ENCODE data around the gene ITIH3. TPM values are rescaled to one million over a fixed set of nuclear protein-coding genes. Genes with fewer than 3 reads are reported as not detected.
A peak's percentile ranks its signal among the peaks of the same experiment; 100 is the strongest.

The ITIH3 gene
- total RNA-seq, 1 experiment from 2014 or later, result not detected

GRCh38 chr3:52846432-52846965 is 51.9 kb downstream of the ITIH3 start:
- no peak overlapping the region for H2BK12ac ChIP-seq (ENCODE audit: insufficient read length, low read depth, low read length)
- H3K9me3 Mint-ChIP-seq, result no peaks in the 10 kb centered on the region; a peak in 1 of 5 replicates
- H3K79me2 ChIP-seq (ENCODE audit: insufficient read depth, low read length), result no peaks in the 10 kb centered on the region
- no peak overlapping the region for H3K4me2 ChIP-seq (ENCODE audit: insufficient read depth, insufficient read length, low read length)
- no peak overlapping the region for H2BK20ac ChIP-seq (ENCODE audit: low read depth, low read length, poor library complexity, severe bottlenecking)
- no peak overlapping the region for H4K91ac ChIP-seq (ENCODE audit: insufficient read length, low read depth, low read length)
- no peaks in the 10 kb centered on the region for H3K27me3 ChIP-seq (ENCODE audit: insufficient read depth, low read length)
- no peak overlapping the region for H4K8ac ChIP-seq (replicated peaks; ENCODE audit: insufficient read length, low read depth, low read length)
- H3K9ac ChIP-seq (ENCODE audit: extremely low read depth, insufficient read length, low read length), result no peak overlapping the region
- no peak overlapping the region for H3K23ac ChIP-seq (ENCODE audit: insufficient read length, low read depth, low read length)
- H2BK5ac ChIP-seq (ENCODE audit: insufficient read length, low read length), result no peak overlapping the region
- H3K27ac Mint-ChIP-seq, result peak overlapping the region in 1 of 3 experiments; percentile 67; a peak in 1 of 7 replicates
- H4K5ac ChIP-seq (ENCODE audit: insufficient read length, low read depth, low read length), result no peak overlapping the region
- no peak overlapping the region for H2AFZ ChIP-seq (ENCODE audit: low read length)
- no peaks in the 10 kb centered on the region for H3K79me1 ChIP-seq (ENCODE audit: insufficient read depth, low read depth, low read length, poor library complexity, severe bottlenecking)
- H3K36me3 Mint-ChIP-seq (ENCODE audit: insufficient read depth in 1 of 3, low read depth in 3 of 3), result peaks cover 17 to 36% (median 26%) of the 10 kb centered on the region in 3 experiments
- H3K56ac ChIP-seq (ENCODE audit: insufficient read length, low read depth, low read length), result no peak overlapping the region
- H3K27ac ChIP-seq (ENCODE audit: insufficient read length, low read depth, low read length), result no peak overlapping the region
- H3K4me1 ChIP-seq (ENCODE audit: insufficient read depth, low read length), result no peaks in the 10 kb centered on the region
- H2BK15ac ChIP-seq (ENCODE audit: low read depth, low read length), result no peak overlapping the region
- no peaks in the 10 kb centered on the region for H3K23me2 ChIP-seq (ENCODE audit: insufficient read length, low read depth, low read length, poor library complexity, severe bottlenecking)
- no peak overlapping the region for H2AK5ac ChIP-seq (ENCODE audit: insufficient read length, low read length)
- H3K27me3 Mint-ChIP-seq (ENCODE audit: low read depth), result no peaks in the 10 kb centered on the region
- H2BK120ac ChIP-seq (ENCODE audit: low read depth, low read length, poor library complexity, severe bottlenecking), result no peak overlapping the region
- TF ChIP-seq CTCF (conservative IDR thresholded peaks at IDR 0.05), result no peak
- H3K14ac ChIP-seq (ENCODE audit: insufficient read depth, low read length), result no peak overlapping the region
- no CpG with 5 or more reads among the region's 15 CpGs for WGBS (ENCODE audit: extremely low coverage, insufficient read length, low lambda C conversion rate)
- no peak for DNase-seq
- no peak overlapping the region for H3K4me3 Mint-ChIP-seq
- H3K4ac ChIP-seq (ENCODE audit: low read depth, low read length), result no peak overlapping the region
- H3T11ph ChIP-seq (ENCODE audit: low read length), result no peak overlapping the region
- no peak overlapping the region for H3K18ac ChIP-seq (ENCODE audit: insufficient read length, low read depth, low read length)
- no peaks in the 10 kb centered on the region for H3K9me3 ChIP-seq (ENCODE audit: control insufficient read depth, low read depth, low read length)
- H4K20me1 ChIP-seq (ENCODE audit: control insufficient read depth, insufficient read depth, insufficient read length), result no peaks in the 10 kb centered on the region
- H3K4me1 Mint-ChIP-seq, result peaks cover 8 to 18% of the 10 kb centered on the region in 2 experiments

All from H9 (cell line).